NCI-H446 treated with DMSO at 0.1 percent for 48 hours (cell line): Measurements from ENCODE around the gene PRR23B.

ENCODE experiments used
- DNase-seq: peaks from one replicate; lab custom pipeline; 2025; lab: John Stamatoyannopoulos, UW

The PRR23B gene

DNA sequence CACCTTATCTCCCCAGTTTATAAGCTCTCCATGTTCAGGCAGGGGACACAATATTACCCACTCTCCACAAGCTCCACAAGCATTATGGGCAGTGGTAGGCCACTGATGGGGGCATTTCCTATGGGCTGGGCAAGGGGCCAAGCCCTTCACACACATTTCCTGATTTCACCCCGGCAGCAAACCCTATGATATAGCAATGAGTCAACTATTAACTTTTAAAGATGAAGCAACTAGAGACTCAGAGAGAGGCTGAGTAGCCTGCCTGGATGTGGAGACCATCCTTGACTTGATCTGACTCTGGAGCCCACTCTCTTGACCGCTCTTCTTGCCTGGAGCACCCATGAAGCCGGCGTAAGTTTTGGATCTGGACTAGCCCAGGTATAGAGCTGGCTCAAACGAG is 46.3 kb downstream of the PRR23B start:
- DNase-seq: no peak

DNA sequence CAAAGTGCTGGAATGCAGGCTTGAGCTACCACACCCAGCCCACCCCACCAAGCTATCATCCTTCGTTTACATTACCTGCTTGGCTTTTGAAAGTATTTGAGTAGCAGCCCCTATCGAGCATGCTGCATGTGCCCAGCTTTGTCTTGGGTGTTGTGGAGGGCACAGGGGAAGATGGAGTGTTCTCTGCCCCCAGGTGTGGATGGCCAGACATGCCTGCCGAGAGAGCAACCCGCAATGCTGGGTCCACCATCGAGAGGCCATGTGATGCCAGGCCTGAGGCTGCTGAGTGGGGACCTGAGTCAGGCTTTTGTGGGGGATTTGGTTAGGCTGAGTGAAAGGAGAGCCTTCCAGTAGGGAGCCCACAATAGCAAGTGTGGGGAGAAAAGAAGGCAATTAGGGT is 47.8 kb downstream of the PRR23B start:
- no peak for DNase-seq

DNA sequence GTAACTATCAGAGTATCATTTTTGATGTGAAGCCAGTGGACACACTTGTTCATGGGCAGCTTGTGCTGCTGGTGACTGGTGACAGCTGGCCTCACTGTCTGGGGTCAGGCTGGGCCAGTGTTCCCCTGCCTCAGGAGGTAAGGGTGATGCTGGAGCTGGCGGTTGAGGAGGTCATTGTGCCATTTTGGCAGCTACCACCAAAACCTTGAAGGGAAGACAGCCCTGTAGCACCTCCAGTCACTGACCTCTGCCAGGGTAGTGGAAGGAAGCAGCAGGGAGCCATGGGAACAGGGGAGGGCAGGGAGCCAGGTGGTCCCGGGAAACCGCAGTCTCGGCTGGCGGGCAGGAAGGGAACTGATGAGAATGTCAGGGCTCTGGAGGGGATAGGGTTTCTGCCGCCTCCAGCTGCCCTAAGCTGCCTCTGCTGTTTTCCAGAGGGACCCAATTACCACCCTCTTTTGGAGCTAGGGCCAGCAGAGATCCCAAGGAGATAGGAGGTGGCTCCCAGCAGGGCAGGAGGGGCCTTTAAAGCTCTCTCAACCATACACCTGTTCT is 48.9 kb downstream of the PRR23B start:
- DNase-seq: no peak
